ENCODE results near the gene EGFLAM. TPM values are rescaled to one million over a fixed set of nuclear protein-coding genes. Genes with fewer than 3 reads are reported as not detected.

Gene EGFLAM
- total RNA-seq, 2 experiments from 2014 or later = not detected

DNA sequence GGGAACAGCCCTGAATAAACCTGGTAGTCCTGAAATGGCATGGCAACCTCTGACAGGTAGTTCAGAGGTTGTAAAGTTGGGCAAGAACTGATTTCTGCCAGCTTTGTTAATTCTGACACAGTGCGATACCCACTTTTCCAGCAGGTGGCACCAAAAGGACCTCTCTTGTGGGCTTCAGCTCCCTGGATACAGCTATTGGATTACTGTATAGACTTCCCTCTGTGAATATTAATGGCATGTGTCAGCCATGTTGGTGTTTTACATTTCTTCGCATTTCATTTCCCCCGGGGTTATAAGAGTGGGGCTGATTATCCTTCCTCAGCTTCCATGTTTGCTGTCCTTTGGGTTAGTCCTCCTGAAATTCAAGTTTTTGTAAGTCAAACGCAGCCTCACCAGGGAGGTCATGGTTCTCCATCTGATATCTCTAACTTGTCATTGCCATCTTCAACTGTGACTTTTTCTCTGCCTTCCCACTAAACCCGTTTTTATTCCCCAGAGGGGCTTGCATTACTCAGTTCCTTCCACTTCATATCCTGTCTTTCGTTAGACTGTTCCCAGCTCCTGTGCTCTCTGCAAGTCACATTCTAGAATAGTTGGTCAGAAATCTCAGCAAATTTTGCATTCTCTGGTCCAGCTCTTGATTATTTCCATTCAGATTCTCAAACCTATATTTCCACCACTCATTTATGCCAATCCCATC is 162.5 kb downstream of the EGFLAM start:
- H3K27me3 Mint-ChIP-seq = peaks cover 23% of the 10 kb centered on the region
- H3K9me3 Mint-ChIP-seq = no peaks in the 10 kb centered on the region
- ATAC-seq = no peak
- no peaks in the 10 kb centered on the region for H3K4me1 Mint-ChIP-seq (ENCODE audit: low read depth)
- intact Hi-C loops (cut with micrococcal nuclease) = no loop called here
- no peaks in the 10 kb centered on the region for H3K36me3 Mint-ChIP-seq (ENCODE audit: low read depth)
- TF ChIP-seq CTCF (IDR thresholded peaks at IDR 0.05) = peak; percentile 78
- DNase-seq = peak; percentile 54
- no peak overlapping the region for H3K27ac Mint-ChIP-seq
- POLR2A ChIA-PET = no interaction called here
- CTCF ChIA-PET = interaction anchor here (0.6 to 7.5 kb wide), 27 partner anchors 10 to 1152 kb away, joined by 3 to 60 read pairs (median 4); no protein-coding TSS in a partner anchor
- H3K4me3 Mint-ChIP-seq = no peak overlapping the region

- ATAC-seq (no peak), DNase-seq (no peak)
- intact Hi-C loops (cut with micrococcal nuclease) = no loop called here
- H3K36me3 Mint-ChIP-seq (ENCODE audit: low read depth) = no peaks in the 10 kb centered on the region
- H3K4me1 Mint-ChIP-seq (ENCODE audit: low read depth) = no peaks in the 10 kb centered on the region
- no peak overlapping the region for H3K27ac Mint-ChIP-seq
- H3K9me3 Mint-ChIP-seq = no peaks in the 10 kb centered on the region
- peaks cover 22% of the 10 kb centered on the region for H3K27me3 Mint-ChIP-seq
- TF ChIP-seq CTCF (IDR thresholded peaks at IDR 0.05) = no peak
- POLR2A ChIA-PET = no interaction called here
- H3K4me3 Mint-ChIP-seq = no peak overlapping the region
- CTCF ChIA-PET = interaction anchor here (0.8 to 7.5 kb wide), 4 partner anchors 19 to 386 kb away, joined by 3 to 60 read pairs (median 11); no protein-coding TSS in a partner anchor
Measured at GRCh38 chr5:38422622-38423021, 164.3 kb downstream of the EGFLAM start.

DNA sequence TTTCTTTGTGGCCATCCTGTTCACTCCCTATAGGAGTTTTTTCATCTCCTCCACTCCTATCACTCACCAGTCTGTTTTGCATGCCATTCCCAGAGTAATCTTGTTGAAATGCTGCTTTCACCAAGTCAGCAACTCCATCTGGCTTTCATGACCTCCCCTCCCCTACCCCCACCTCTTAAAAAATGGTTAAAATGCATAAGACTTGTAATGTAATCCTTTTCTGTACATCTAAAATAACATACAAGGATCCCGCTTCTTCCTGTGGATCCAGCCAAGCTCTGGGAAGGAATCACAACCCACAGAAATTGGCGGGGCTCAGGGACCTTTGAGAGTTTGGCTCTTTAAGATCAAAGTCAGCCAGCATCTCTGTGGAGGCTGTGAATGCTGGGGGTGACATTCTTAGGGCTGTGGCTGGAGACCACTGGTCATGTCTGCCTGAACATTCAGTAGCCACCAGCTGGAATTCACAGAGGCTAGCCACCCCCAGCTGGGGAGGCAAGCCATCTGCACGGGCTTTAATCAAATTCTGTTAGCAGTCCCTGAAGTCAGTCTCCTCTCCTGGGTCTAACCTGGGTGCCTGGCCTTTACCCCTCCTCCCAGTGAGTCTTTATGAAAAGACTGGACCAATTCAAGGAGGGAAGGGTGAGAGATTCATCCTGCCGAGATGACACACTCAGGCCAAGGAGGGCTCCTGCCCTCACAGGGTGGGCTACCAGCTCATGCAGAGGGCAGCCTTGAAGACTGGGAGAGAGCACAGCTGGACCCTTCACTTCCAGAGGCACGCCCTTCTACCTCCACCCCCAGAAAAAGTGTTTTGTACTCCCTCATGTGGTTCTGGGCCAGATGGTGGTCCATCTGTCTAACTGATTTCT is 165.2 kb downstream of the EGFLAM start:
- intact Hi-C loops (cut with micrococcal nuclease) = no loop called here
- Mint-ChIP-seq H3K36me3 (ENCODE audit: low read depth) (no peaks in the 10 kb centered on the region), H3K9me3 (no peaks in the 10 kb centered on the region), H3K27me3 (peaks cover 25% of the 10 kb centered on the region), H3K4me3 (no peak overlapping the region), H3K27ac (no peak overlapping the region), H3K4me1 (ENCODE audit: low read depth) (no peaks in the 10 kb centered on the region)
- CTCF ChIA-PET = interaction anchor here (1.3 to 7.5 kb wide), 3 partner anchors 18 to 385 kb away, joined by 4 to 60 read pairs (median 8); no protein-coding TSS in a partner anchor
- TF ChIP-seq CTCF (IDR thresholded peaks at IDR 0.05) = no peak
- no peak for DNase-seq
- no peak for ATAC-seq
- POLR2A ChIA-PET = no interaction called here

DNA sequence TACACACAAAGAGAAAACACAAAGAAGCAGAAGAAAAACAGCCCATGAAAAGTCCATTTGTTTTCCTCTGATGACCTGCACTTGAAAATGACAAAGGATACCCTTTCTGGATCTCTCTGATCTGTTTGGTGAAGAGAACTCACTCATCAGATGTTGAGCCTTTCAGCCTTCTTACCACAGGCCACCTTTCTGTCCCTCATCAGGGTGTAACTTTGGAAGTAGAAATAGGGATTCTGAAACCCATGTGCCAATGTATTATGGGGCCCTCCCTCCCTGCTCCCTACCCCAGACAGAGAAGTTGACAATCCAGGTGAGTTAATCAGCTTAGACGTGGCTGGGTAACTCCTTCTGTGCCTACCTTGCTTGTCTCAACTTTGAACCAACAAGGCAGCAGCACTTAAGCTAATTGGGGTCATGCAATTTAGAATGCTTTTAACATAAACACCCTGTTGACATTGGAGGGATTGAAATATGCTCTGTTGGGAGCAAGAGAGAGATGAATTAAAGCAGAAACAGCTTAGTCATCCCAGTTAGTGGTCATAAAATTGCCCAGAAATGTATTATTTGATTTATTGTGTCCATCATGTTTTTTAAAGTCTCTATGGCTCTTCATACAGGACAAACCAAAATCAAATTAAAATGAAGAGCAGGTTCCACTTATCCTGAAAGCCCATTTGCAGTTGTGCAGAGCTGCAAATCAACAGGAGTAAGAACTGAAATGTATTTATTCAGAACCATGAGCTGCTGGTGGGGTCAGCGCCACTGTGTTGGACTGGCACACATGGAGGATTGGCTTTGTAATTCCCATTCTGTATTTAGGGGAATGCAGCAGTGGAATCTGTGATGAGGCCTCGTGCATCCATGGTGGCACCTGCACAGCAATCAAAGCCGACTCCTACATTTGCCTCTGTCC is 166.0 kb downstream of the EGFLAM start:
- Mint-ChIP-seq H3K9me3 (no peaks in the 10 kb centered on the region), H3K4me3 (no peak overlapping the region), H3K36me3 (ENCODE audit: low read depth) (no peaks in the 10 kb centered on the region), H3K27ac (no peak overlapping the region), H3K4me1 (ENCODE audit: low read depth) (no peaks in the 10 kb centered on the region), H3K27me3 (peaks cover 30% of the 10 kb centered on the region)
- ATAC-seq = no peak
- POLR2A ChIA-PET = no interaction called here
- intact Hi-C loops (cut with micrococcal nuclease) = no loop called here
- CTCF ChIA-PET = interaction anchor here (1.3 to 7.5 kb wide), 2 partner anchors 17 to 385 kb away, joined by 4 to 60 read pairs; no protein-coding TSS in a partner anchor
- no peak for DNase-seq
- TF ChIP-seq CTCF (IDR thresholded peaks at IDR 0.05) = no peak

Measured in activated CD8-positive, alpha-beta T cell treated with anti-CD3 and anti-CD28 coated beads for 36 hours (primary cell).